HG03066 (cell line): Measurements from ENCODE around the gene INPP5D.
"Not testable (repeated sequence)": the region's sequence is repeated elsewhere in the genome, so short reads cannot be mapped to it uniquely, and the experiment has no call there.

ENCODE experiments used
- ATAC-seq: cut with Tn5 transposase; IDR thresholded peaks from one replicate; pipeline ENCODE4 v1.9.1; 2021; ENCODE audit warnings: low read depth; ENCODE audit not compliant: unreplicated experiment

Gene INPP5D

GRCh38 chr2:233133239-233133638, 73.1 kb downstream of the INPP5D start:
- ATAC-seq: no peak

- ATAC-seq: no peak
Observed at GRCh38 chr2:233135421-233135820, 75.3 kb downstream of the INPP5D start.

GRCh38 chr2:233137040-233137439, 76.9 kb downstream of the INPP5D start:
- ATAC-seq: no peak

GRCh38 chr2:233140077-233140585, 80.0 kb downstream of the INPP5D start:
- ATAC-seq: no peak

GRCh38 chr2:233140978-233141377, 80.8 kb downstream of the INPP5D start:
- ATAC-seq: no peak

GRCh38 chr2:233141901-233142300, 81.8 kb downstream of the INPP5D start:
- no peak for ATAC-seq

GRCh38 chr2:233142355-233142897, 82.3 kb downstream of the INPP5D start:
- ATAC-seq: peak; percentile 85

- ATAC-seq: no peak
Observed at GRCh38 chr2:233143700-233144331, 83.7 kb downstream of the INPP5D start.

- no peak for ATAC-seq
Observed at GRCh38 chr2:233145726-233146125, 85.6 kb downstream of the INPP5D start.

GRCh38 chr2:233146194-233146593, 86.1 kb downstream of the INPP5D start:
- no peak for ATAC-seq

GRCh38 chr2:233147136-233147828, 87.1 kb downstream of the INPP5D start:
- no peak for ATAC-seq

- no peak for ATAC-seq
Observed at GRCh38 chr2:233147829-233148167, 87.7 kb downstream of the INPP5D start.

GRCh38 chr2:233148354-233148753, 88.2 kb downstream of the INPP5D start:
- no peak for ATAC-seq

GRCh38 chr2:233152541-233152940, 92.4 kb downstream of the INPP5D start:
- ATAC-seq: no peak

GRCh38 chr2:233153146-233153798, 93.1 kb downstream of the INPP5D start:
- no peak for ATAC-seq

GRCh38 chr2:233156001-233156400, 95.9 kb downstream of the INPP5D start:
- no peak for ATAC-seq

GRCh38 chr2:233156461-233156860, 96.3 kb downstream of the INPP5D start:
- ATAC-seq: not testable (repeated sequence)

GRCh38 chr2:233161730-233162129, 101.6 kb downstream of the INPP5D start:
- ATAC-seq: no peak

GRCh38 chr2:233162770-233163169, 102.6 kb downstream of the INPP5D start:
- no peak for ATAC-seq

- no peak for ATAC-seq
Observed at GRCh38 chr2:233163486-233164103, 103.5 kb downstream of the INPP5D start.

GRCh38 chr2:233164128-233164635, 104.0 kb downstream of the INPP5D start:
- no peak for ATAC-seq
